ENCODE data around the gene HSD17B7. TPM values are rescaled to one million over a fixed set of nuclear protein-coding genes. Genes with fewer than 3 reads are reported as not detected.
"Not testable (repeated sequence)": the region's sequence is repeated elsewhere in the genome, so short reads cannot be mapped to it uniquely, and the experiment has no call there.

HSD17B7 gene
- total RNA-seq, 2 donors from 2014 or later, result 14.1 to 14.7 TPM

DNA sequence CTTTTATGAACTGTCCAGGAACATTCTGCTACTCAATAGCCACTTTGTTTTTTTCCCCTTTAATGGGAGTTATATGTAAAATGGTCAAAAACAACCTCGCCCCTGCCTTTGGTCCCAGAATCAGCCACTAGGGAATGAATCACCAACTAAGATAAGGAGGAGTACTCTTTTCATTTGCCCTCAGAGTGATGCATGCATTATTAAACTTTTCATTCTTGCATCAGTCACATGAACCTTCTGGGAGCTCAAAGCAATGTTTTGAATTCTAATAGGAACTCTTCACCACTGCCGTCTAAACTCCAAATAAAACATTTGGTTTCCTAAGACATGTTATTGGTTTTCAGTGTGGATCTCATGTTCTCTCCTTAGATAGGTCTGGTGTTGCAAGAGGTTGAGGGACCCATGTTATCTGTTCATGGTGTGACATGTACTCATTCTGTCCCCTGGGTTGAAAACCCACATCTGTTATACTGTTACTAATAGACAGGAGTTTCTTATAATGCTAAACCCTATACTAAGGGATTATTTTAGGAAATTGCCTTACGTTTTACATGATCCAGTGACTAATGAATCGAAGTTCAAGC is 17.8 kb upstream of the HSD17B7 start:
- WGBS, result 87% methylated on average over 4 of the region's 4 CpGs
- Histone ChIP-seq H3K27me3 (replicated peaks; ENCODE audit: insufficient read depth) (no peaks in the 10 kb centered on the region), H3K27ac (no peak overlapping the region), H3K36me3 (no peaks in the 10 kb centered on the region), H3K4me3 (no peak overlapping the region), H3K9me3 (no peaks in the 10 kb centered on the region), H3K4me1 (replicated peaks) (no peaks in the 10 kb centered on the region)
- intact Hi-C loops (cut with DNase I), result no loop called here
- DNase-seq (ENCODE audit: low spot score), result no peak
- no peak for TF ChIP-seq POLR2A (IDR thresholded peaks at IDR 0.05)
- TF ChIP-seq, protein P1, sequence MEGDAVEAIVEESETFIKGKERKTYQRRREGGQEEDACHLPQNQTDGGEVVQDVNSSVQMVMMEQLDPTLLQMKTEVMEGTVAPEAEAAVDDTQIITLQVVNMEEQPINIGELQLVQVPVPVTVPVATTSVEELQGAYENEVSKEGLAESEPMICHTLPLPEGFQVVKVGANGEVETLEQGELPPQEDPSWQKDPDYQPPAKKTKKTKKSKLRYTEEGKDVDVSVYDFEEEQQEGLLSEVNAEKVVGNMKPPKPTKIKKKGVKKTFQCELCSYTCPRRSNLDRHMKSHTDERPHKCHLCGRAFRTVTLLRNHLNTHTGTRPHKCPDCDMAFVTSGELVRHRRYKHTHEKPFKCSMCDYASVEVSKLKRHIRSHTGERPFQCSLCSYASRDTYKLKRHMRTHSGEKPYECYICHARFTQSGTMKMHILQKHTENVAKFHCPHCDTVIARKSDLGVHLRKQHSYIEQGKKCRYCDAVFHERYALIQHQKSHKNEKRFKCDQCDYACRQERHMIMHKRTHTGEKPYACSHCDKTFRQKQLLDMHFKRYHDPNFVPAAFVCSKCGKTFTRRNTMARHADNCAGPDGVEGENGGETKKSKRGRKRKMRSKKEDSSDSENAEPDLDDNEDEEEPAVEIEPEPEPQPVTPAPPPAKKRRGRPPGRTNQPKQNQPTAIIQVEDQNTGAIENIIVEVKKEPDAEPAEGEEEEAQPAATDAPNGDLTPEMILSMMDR (IDR thresholded peaks at IDR 0.05), result no peak
- no peak for TF ChIP-seq POLR2AphosphoS5 (IDR thresholded peaks at IDR 0.05)

DNA sequence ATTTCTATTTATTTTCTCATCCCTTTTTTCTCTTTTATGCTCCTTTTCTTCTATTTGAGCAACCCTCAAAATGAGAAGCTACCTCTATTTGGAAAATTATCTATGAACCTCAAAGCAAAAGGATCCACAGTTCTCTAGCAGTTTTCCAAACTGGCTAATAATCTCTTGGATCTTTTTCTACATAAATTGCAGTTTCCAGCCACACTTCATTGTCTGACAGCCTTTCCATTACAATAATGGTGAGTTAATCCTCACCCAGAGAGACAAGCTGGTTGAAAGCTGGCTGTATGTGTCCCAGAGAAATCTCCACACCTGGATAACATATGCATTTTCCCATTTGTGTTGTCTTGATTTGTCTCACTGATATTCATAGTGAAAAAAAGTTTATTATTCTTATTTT is 16.5 kb upstream of the HSD17B7 start:
- intact Hi-C loops (cut with DNase I), result no loop called here
- no peak for DNase-seq (ENCODE audit: low spot score)
- no peaks in the 10 kb centered on the region for H3K36me3 ChIP-seq
- H3K4me3 ChIP-seq, result no peak overlapping the region
- H3K9me3 ChIP-seq, result no peaks in the 10 kb centered on the region
- TF ChIP-seq, protein P1 (IDR thresholded peaks at IDR 0.05), result no peak
- TF ChIP-seq POLR2AphosphoS5 (IDR thresholded peaks at IDR 0.05), result no peak
- H3K4me1 ChIP-seq (replicated peaks), result no peaks in the 10 kb centered on the region
- no peaks in the 10 kb centered on the region for H3K27me3 ChIP-seq (replicated peaks; ENCODE audit: insufficient read depth)
- no peak overlapping the region for H3K27ac ChIP-seq

DNA sequence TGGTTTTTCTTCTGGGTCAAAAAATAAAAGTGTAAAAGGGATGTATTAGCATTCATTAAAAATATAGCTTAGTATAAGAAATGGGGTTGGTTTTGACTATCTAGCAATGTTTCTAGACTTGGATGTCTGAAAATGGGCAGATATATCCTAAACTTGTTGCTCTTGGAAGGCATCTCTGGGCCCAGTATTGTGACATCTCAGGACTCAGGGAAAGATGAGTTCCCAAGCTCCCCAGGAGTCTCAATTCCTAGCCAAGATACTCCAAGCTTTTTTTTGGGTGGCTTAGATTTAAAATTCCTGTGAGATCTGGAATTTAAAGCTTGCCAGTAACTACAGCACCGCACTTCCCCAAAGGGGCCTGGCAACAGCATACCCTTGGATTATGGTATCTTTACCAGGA is 11.5 kb upstream of the HSD17B7 start:
- Histone ChIP-seq H3K27ac (no peak overlapping the region), H3K36me3 (no peaks in the 10 kb centered on the region), H3K4me3 (no peak overlapping the region), H3K9me3 (no peaks in the 10 kb centered on the region), H3K27me3 (replicated peaks; ENCODE audit: insufficient read depth) (no peaks in the 10 kb centered on the region), H3K4me1 (replicated peaks) (no peaks in the 10 kb centered on the region)
- WGBS, result 100% methylated on average over 1 of the region's 1 CpG
- TF ChIP-seq, protein P1 (IDR thresholded peaks at IDR 0.05), result no peak
- no peak for TF ChIP-seq POLR2AphosphoS5 (IDR thresholded peaks at IDR 0.05)
- DNase-seq (ENCODE audit: low spot score), result no peak
- intact Hi-C loops (cut with DNase I), result no loop called here

DNA sequence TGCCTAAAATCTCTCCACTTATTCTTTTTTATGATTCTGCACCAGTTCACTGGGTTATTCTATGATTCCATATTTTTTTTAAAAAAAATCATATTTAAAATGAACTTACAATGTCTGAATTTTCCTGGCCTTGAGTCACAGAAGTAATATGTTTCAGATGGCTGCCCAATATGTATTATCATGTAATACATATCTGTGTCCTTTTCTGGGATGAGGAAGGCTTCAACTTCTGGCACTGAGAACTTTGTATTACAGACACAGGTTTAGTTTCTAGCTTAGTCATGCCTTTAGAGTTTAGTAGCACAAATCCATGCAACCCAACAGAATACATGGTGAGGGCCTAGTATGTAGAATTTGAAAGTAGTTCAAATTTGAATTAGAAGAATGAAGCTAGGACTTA is 7.8 kb upstream of the HSD17B7 start:
- H3K4me1 ChIP-seq (replicated peaks), result no peaks in the 10 kb centered on the region
- DNase-seq (ENCODE audit: low spot score), result no peak
- H3K27me3 ChIP-seq (replicated peaks; ENCODE audit: insufficient read depth), result no peaks in the 10 kb centered on the region
- intact Hi-C loops (cut with DNase I), result no loop called here
- no peak overlapping the region for H3K27ac ChIP-seq
- no peaks in the 10 kb centered on the region for H3K9me3 ChIP-seq
- TF ChIP-seq POLR2A (IDR thresholded peaks at IDR 0.05) (no peak), POLR2AphosphoS5 (IDR thresholded peaks at IDR 0.05) (no peak)
- TF ChIP-seq, protein P1 (IDR thresholded peaks at IDR 0.05), result no peak
- no peaks in the 10 kb centered on the region for H3K36me3 ChIP-seq
- no peak overlapping the region for H3K4me3 ChIP-seq

DNA sequence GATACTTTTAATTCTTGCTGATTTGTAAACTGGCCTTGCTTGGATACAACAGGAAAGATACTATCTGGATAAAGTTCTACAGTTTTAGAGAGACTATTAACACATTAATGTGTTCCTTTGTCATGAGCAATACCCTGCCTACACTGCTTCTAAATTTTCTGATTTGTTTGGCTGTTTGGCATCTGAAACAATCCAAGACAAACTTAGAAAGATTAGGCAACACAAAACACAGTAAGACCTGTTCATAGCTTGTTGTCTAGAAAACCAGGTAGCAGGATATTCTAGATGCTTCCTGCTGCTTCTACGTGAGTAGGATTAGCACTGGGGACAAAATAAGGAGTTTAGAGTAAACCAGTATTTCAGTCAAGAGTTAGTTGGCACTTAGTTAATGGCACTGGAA is 5.6 kb upstream of the HSD17B7 start:
- WGBS, result 90% methylated on average over 1 of the region's 1 CpG
- H3K4me1 ChIP-seq (replicated peaks); H3K9me3 ChIP-seq; DNase-seq (ENCODE audit: low spot score); H3K27me3 ChIP-seq (replicated peaks; ENCODE audit: insufficient read depth); H3K4me3 ChIP-seq; intact Hi-C loops (cut with DNase I); H3K27ac ChIP-seq; H3K36me3 ChIP-seq: not testable (repeated sequence)

DNA sequence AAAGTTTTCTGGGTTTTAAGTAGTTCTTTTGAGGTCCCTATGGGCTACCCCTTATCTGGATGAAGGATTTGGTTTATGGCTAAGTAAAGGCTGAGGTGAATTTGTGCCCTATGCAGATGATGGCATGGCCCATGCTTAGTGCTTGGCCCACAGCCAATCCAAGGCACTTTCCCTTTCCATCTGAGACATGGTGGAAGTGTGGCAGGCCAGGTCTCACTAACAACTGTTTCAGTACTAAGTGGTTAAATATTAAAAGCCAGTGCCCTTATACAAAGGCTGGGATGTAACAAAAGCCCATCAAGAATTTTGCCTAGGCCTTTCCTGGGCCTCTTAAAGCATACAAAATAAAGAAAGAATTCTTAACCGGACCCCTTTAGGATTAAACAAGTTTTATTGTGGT is 1.7 kb upstream of the HSD17B7 start:
- WGBS, result 93% methylated on average over 1 of the region's 1 CpG
- H3K27ac ChIP-seq; intact Hi-C loops (cut with DNase I); H3K4me3 ChIP-seq; DNase-seq (ENCODE audit: low spot score); H3K9me3 ChIP-seq; H3K27me3 ChIP-seq (replicated peaks; ENCODE audit: insufficient read depth); H3K36me3 ChIP-seq; H3K4me1 ChIP-seq (replicated peaks): not testable (repeated sequence)

DNA sequence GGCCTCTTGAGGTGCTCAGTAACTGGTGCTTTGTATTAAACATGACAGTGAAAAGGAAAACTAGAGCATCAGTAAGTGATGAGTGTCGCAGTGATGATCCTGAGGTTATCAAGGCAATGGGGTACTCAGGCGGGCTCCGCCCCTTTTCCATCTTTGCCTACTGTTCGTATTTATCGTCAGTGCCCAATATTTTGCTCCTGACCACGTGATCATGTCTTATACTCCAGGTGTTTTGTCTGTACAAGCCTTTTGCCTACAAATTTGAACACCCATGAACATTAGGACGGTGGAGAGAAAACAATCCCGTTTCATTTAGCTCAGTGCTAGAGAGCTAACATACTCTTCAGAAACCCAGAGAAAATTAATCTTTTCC is 469 bp downstream of the HSD17B7 start:
- H3K4me3 ChIP-seq, result peak overlapping the region; percentile 35 to 38
- H3K27me3 ChIP-seq (replicated peaks; ENCODE audit: insufficient read depth); H3K4me1 ChIP-seq (replicated peaks); intact Hi-C loops (cut with DNase I); H3K9me3 ChIP-seq; H3K36me3 ChIP-seq: not testable (repeated sequence)
- DNase-seq (ENCODE audit: low spot score), result peak; percentile 21
- WGBS, result 0% methylated on average over 8 of the region's 8 CpGs
- peak overlapping the region; percentile 91 for H3K27ac ChIP-seq

DNA sequence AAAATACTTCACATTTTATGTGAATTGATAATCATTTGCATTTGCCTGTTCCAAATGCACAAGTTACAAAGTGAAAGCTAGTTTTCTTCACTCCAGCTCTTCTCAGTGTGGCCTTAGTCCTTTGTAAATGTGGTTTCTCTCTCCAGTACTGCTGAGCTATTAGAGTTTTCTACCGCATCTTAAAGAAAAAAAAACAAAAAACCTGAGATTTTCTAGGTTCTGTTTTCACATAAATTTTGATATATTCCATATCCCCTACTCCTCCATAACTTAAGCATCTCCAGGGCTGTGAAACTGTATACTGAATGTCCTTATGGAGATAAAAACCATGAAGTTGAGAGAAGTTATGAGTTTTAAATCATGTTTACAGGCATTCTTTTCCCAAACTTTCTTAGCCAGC is 3.8 kb downstream of the HSD17B7 start:
- H3K4me3 ChIP-seq; H3K27ac ChIP-seq; intact Hi-C loops (cut with DNase I); H3K27me3 ChIP-seq (replicated peaks; ENCODE audit: insufficient read depth); H3K36me3 ChIP-seq; H3K4me1 ChIP-seq (replicated peaks); H3K9me3 ChIP-seq; DNase-seq (ENCODE audit: low spot score): not testable (repeated sequence)
- WGBS, result 78% methylated on average over 1 of the region's 1 CpG
